DOHH2 (cell line): ENCODE measurements around the gene PDCD7.

ENCODE experiments used
- H3F3A ChIP-seq: fragments of 200-600 bp; sonication (generic), shearing (Covaris generic); 2 replicates; pipeline ENCODE4 v1.6.0; 2016; ENCODE audit warnings: antibody characterized with exemption, mild to moderate bottlenecking; ENCODE audit not compliant: control insufficient read depth, insufficient read depth
- H3K27ac ChIP-seq: fragments of 200-600 bp; sonication (generic); 2 replicates; pipeline ENCODE4 v1.5.1; 2014; ENCODE audit warnings: low read depth, mild to moderate bottlenecking, low read length, moderate library complexity
- H3K27me3 ChIP-seq: fragments of 200-600 bp; sonication (generic); 2 replicates; pipeline ENCODE4 v1.6.1; 2014; ENCODE audit warnings: mild to moderate bottlenecking, low read length, mixed read lengths; ENCODE audit not compliant: control insufficient read depth
- H3K36me3 ChIP-seq: fragments of 200-600 bp; sonication (generic); 2 replicates; pipeline ENCODE4 v1.6.1; 2014; ENCODE audit warnings: mild to moderate bottlenecking, low read length, moderate library complexity, mixed read lengths; ENCODE audit not compliant: control insufficient read depth
- H3K4me1 ChIP-seq: fragments of 200-600 bp; sonication (generic); 2 replicates; pipeline ENCODE4 v1.6.1; 2014; ENCODE audit warnings: mild to moderate bottlenecking, low read length, mixed read lengths; ENCODE audit not compliant: control insufficient read depth
- H3K4me2 ChIP-seq: fragments of 200-600 bp; sonication (generic); 2 replicates; pipeline ENCODE4 v1.6.0; 2014; ENCODE audit warnings: mild to moderate bottlenecking, low read length, moderate library complexity
- H3K4me3 ChIP-seq: fragments of 200-600 bp; sonication (generic); 2 replicates; pipeline ENCODE4 v1.5.1; 2014; ENCODE audit warnings: mild to moderate bottlenecking, low read length, mixed read lengths
- H3K79me2 ChIP-seq: fragments of 200-600 bp; sonication (generic); 2 replicates; pipeline ENCODE4 v1.6.1; 2014; ENCODE audit warnings: mild to moderate bottlenecking, low read length, mixed read lengths; ENCODE audit not compliant: control insufficient read depth
- H3K9me2 ChIP-seq: fragments of 200-600 bp; sonication (generic); replicated peaks from 2 replicates; pipeline ENCODE4 v1.6.1; 2014; ENCODE audit warnings: mild to moderate bottlenecking, low read length, mixed read lengths; ENCODE audit not compliant: control insufficient read depth
- H3K9me3 ChIP-seq: fragments of 200-600 bp; sonication (generic); 2 replicates; pipeline ENCODE4 v1.6.1; 2014; ENCODE audit warnings: antibody characterized with exemption, low read length, mixed read lengths; ENCODE audit not compliant: control insufficient read depth, insufficient read depth
- H4K20me1 ChIP-seq: fragments of 200-600 bp; sonication (generic); 2 replicates; pipeline ENCODE4 v1.6.0; 2014; ENCODE audit warnings: low read depth, mild to moderate bottlenecking, antibody characterized with exemption, low read length, moderate library complexity; ENCODE audit not compliant: control insufficient read depth, insufficient read depth
- CTCF ChIP-seq: fragments of 200-600 bp; sonication (generic); IDR thresholded peaks from one replicate; pipeline ENCODE4 v1.5.1; 2014; ENCODE audit warnings: antibody characterized with exemption, mild to moderate bottlenecking, low read depth, low read length; ENCODE audit not compliant: poor library complexity, severe bottlenecking
- EZH2phosphoT487 ChIP-seq: fragments of 200-600 bp; sonication (generic); IDR thresholded peaks from 2 replicates; pipeline ENCODE4 v1.6.1; 2017; ENCODE audit warnings: borderline replicate concordance, mild to moderate bottlenecking, antibody characterized with exemption, low read length, moderate library complexity, mixed read lengths

Gene PDCD7

GRCh38 chr15:65067645-65068402, 65.8 kb downstream of the PDCD7 start, which contains the start of gene RASL12:
RASL12 (minus strand) TSS chr15:65067991; CDS start chr15:65067835, 156 bp downstream.
- Histone ChIP-seq H3K9me2 (no peaks in the 10 kb centered on the region), H3K27me3 (peaks cover 16% of the 10 kb centered on the region), H3K4me2 (no peak within 1 kb of the TSS), H3K4me1 (peaks cover 11% of the 10 kb centered on the region), H3K9me3 (no peaks in the 10 kb centered on the region), H3K4me3 (no peak within 1 kb of the TSS), H3F3A (no peaks in the 10 kb centered on the region), H3K36me3 (no peaks in the 10 kb centered on the region), H3K27ac (no peak within 1 kb of the TSS), H3K79me2 (no peaks in the 10 kb centered on the region), H4K20me1 (no peaks in the 10 kb centered on the region)
- TF ChIP-seq EZH2phosphoT487 (no peak), CTCF (no peak)
